Measurements from ENCODE around the gene PLN. TPM values are rescaled to one million over a fixed set of nuclear protein-coding genes. Genes with fewer than 3 reads are reported as not detected.

The PLN gene
- total RNA-seq, 1 donor: 5.2 TPM

- no peak overlapping the region for H3K4me3 ChIP-seq (ENCODE audit: low read depth, low read length)
- no peak for TF ChIP-seq CTCF (IDR thresholded peaks at IDR 0.05; ENCODE audit: insufficient read depth, low read depth, low read length)
- DNase-seq (ENCODE audit: low read depth): no peak
Observed at GRCh38 chr6:118569498-118569897, 21.4 kb downstream of the PLN start.

GRCh38 chr6:118571121-118571520, 23.0 kb downstream of the PLN start:
- no peak for DNase-seq (ENCODE audit: low read depth)
- TF ChIP-seq CTCF (IDR thresholded peaks at IDR 0.05; ENCODE audit: insufficient read depth, low read depth, low read length): no peak
- H3K4me3 ChIP-seq (ENCODE audit: low read depth, low read length): no peak overlapping the region

- peak; percentile 64 for DNase-seq (ENCODE audit: low read depth)
- H3K4me3 ChIP-seq (ENCODE audit: low read depth, low read length): no peak overlapping the region
- no peak for TF ChIP-seq CTCF (IDR thresholded peaks at IDR 0.05; ENCODE audit: insufficient read depth, low read depth, low read length)
Observed at GRCh38 chr6:118574051-118574865, 26.2 kb downstream of the PLN start.

GRCh38 chr6:118577972-118578371, 29.9 kb downstream of the PLN start:
- DNase-seq (ENCODE audit: low read depth): no peak
- H3K4me3 ChIP-seq (ENCODE audit: low read depth, low read length): no peak overlapping the region
- TF ChIP-seq CTCF (IDR thresholded peaks at IDR 0.05; ENCODE audit: insufficient read depth, low read depth, low read length): no peak

GRCh38 chr6:118578617-118579016, 30.5 kb downstream of the PLN start:
- H3K4me3 ChIP-seq (ENCODE audit: low read depth, low read length): no peak overlapping the region
- TF ChIP-seq CTCF (IDR thresholded peaks at IDR 0.05; ENCODE audit: insufficient read depth, low read depth, low read length): no peak
- no peak for DNase-seq (ENCODE audit: low read depth)

- no peak overlapping the region for H3K4me3 ChIP-seq (ENCODE audit: low read depth, low read length)
- TF ChIP-seq CTCF (IDR thresholded peaks at IDR 0.05; ENCODE audit: insufficient read depth, low read depth, low read length): no peak
- no peak for DNase-seq (ENCODE audit: low read depth)
Observed at GRCh38 chr6:118579786-118580185, 31.7 kb downstream of the PLN start.

All from fibroblast of villous mesenchyme (primary cell).